Measurements from ENCODE around the gene FOXRED1. TPM values are rescaled to one million over a fixed set of nuclear protein-coding genes. Genes with fewer than 3 reads are reported as not detected.

The FOXRED1 gene
- total RNA-seq, 2 experiments from 2014 or later: 46.0 to 47.3 TPM

- DNase-seq (no peak), ATAC-seq (no peak)
- intact Hi-C loops (cut with micrococcal nuclease): no loop called here
- no peaks in the 10 kb centered on the region for H3K9me3 Mint-ChIP-seq
- CTCF ChIA-PET: interaction anchor here (1.9 kb wide), 1 partner anchor 9 kb away, joined by 5 read pairs; no protein-coding TSS in a partner anchor
- peaks cover 4% of the 10 kb centered on the region for H3K36me3 Mint-ChIP-seq (ENCODE audit: low read depth)
- peak overlapping the region; percentile 48 for H3K27ac Mint-ChIP-seq
- H3K27me3 Mint-ChIP-seq: no peaks in the 10 kb centered on the region
- no peak for TF ChIP-seq CTCF (IDR thresholded peaks at IDR 0.05)
- peaks cover 14% of the 10 kb centered on the region for H3K4me1 Mint-ChIP-seq (ENCODE audit: low read depth)
- no peak overlapping the region for H3K4me3 Mint-ChIP-seq
- POLR2A ChIA-PET: interaction anchor here (2.5 kb wide), 1 partner anchor 8 kb away, joined by 10 read pairs; no protein-coding TSS in a partner anchor
Observed at GRCh38 chr11:126327281-126328000, 58.5 kb downstream of the FOXRED1 start.

Other genes starting within 250 kb of the FOXRED1 start
- gene CDON, start 206.3 kb upstream of the FOXRED1 start, total RNA-seq: 1 to 10 TPM; 3.2 to 4.0 TPM
- 10 to 100 TPM; 38.3 to 43.4 TPM for gene RPUSD4, start 57.5 kb upstream of the FOXRED1 start, total RNA-seq
- 1 to 10 TPM; 8.9 to 9.5 TPM for gene FAM118B, start 57.4 kb upstream of the FOXRED1 start, total RNA-seq
- gene SRPRA, start 259 bp upstream of the FOXRED1 start, total RNA-seq: 100 to 1,000 TPM; 127 to 128 TPM
- gene TIRAP, start 13.9 kb downstream of the FOXRED1 start, total RNA-seq: 1 to 10 TPM; 4.6 to 4.9 TPM
- gene DCPS, start 34.9 kb downstream of the FOXRED1 start, total RNA-seq: 10 to 100 TPM; 17.2 to 18.8 TPM
- gene ST3GAL4, start 86.5 kb downstream of the FOXRED1 start, total RNA-seq: 10 to 100 TPM; 10.7 to 11.7 TPM

Data from activated CD8-positive, alpha-beta T cell treated with anti-CD3 and anti-CD28 coated beads for 36 hours (primary cell).